Retinal pigment epithelial cell (primary cell): ENCODE results near the gene TMEM131L.

Experiments used
- DNase-seq: peaks from one replicate; pipeline ENCODE4 v3.0.0-alpha.2; 2010; ENCODE audit warnings: low read depth
- H3K4me3 ChIP-seq: 2 replicates; pipeline ENCODE4 v1.5.1; 2011; ENCODE audit warnings: mild to moderate bottlenecking, low read length, control low read depth, moderate library complexity
- CTCF ChIP-seq: conservative IDR thresholded peaks from 2 replicates; pipeline ENCODE4 v1.5.1; 2011; ENCODE audit warnings: low read depth, low read length, control low read depth, inconsistent platforms

Gene TMEM131L

GRCh38 chr4:153523941-153524386 is 57.8 kb downstream of the TMEM131L start:
- no peak overlapping the region for H3K4me3 ChIP-seq
- no peak for DNase-seq
- TF ChIP-seq CTCF: no peak

- no peak overlapping the region for H3K4me3 ChIP-seq
- TF ChIP-seq CTCF: no peak
Observed at GRCh38 chr4:153524682-153525081, 58.5 kb downstream of the TMEM131L start.

GRCh38 chr4:153527690-153528089 is 61.5 kb downstream of the TMEM131L start:
- no peak overlapping the region for H3K4me3 ChIP-seq
- DNase-seq: no peak
- TF ChIP-seq CTCF: no peak

More at GRCh38 chr4:153524682-153525081, 58.5 kb downstream of the TMEM131L start:
- no peak for DNase-seq

- H3K4me3 ChIP-seq: no peak overlapping the region
- TF ChIP-seq CTCF: no peak
- no peak for DNase-seq
Observed at GRCh38 chr4:153528705-153529485, 62.7 kb downstream of the TMEM131L start.

- H3K4me3 ChIP-seq: no peak overlapping the region
- TF ChIP-seq CTCF: no peak
- DNase-seq: no peak
Observed at GRCh38 chr4:153529646-153530045, 63.5 kb downstream of the TMEM131L start.

GRCh38 chr4:153530284-153530999 is 64.3 kb downstream of the TMEM131L start:
- no peak for DNase-seq
- no peak for TF ChIP-seq CTCF
- H3K4me3 ChIP-seq: no peak overlapping the region

- DNase-seq: no peak
- TF ChIP-seq CTCF: no peak
- no peak overlapping the region for H3K4me3 ChIP-seq
Observed at GRCh38 chr4:153531000-153531358, 64.8 kb downstream of the TMEM131L start.
